Vagina (tissue), 2 donors: ENCODE measurements around the gene SFT2D3. TPM values are rescaled to one million over a fixed set of nuclear protein-coding genes. Genes with fewer than 3 reads are reported as not detected.

Experiments used
- DNase-seq, 2 donors: peaks; one replicate each; pipeline ENCODE4 v3.0.0-alpha.2; 2017; ENCODE audit errors: extremely low spot score in 2 of 2
- H3K27ac ChIP-seq: fragments of 200-600 bp; sonication (generic); one replicate; pipeline ENCODE4 v1.5.1; 2019
- H3K27me3 ChIP-seq: fragments of 200-600 bp; sonication (generic); one replicate; pipeline ENCODE4 v1.5.1; 2019
- H3K36me3 ChIP-seq, 2 donors: fragments of 200-600 bp; sonication (generic); one replicate each; pipeline ENCODE4 v1.5.1; 2017 to 2019
- H3K4me1 ChIP-seq: fragments of 200-600 bp; sonication (generic); one replicate; pipeline ENCODE4 v1.5.1; 2019
- H3K4me3 ChIP-seq, 2 donors: fragments of 200-600 bp; sonication (generic); 1 replicate in 1 of 2; 2 replicates in 1 of 2; pipeline ENCODE4 v1.5.1; 2016 to 2019
- H3K9me3 ChIP-seq: fragments of 200-600 bp; sonication (generic); one replicate; pipeline ENCODE4 v1.5.1; 2019
- CTCF ChIP-seq, 3 experiments: fragments of 450-650 bp in 2 of 3; fragments of 200-600 bp in 1 of 3; sonication (generic) in 1 of 3; IDR thresholded peaks; one replicate each; pipeline ENCODE4 v1.5.1; 2017 to 2019; ENCODE audit warnings: antibody characterized with exemption in 3 of 3, mild to moderate bottlenecking in 2 of 3, moderate library complexity in 2 of 3
- POLR2A ChIP-seq, 2 donors: fragments of 450-650 bp; IDR thresholded peaks; one replicate each; pipeline ENCODE4 v1.6.1; 2017; ENCODE audit warnings: antibody characterized with exemption in 2 of 2, mild to moderate bottlenecking in 2 of 2, moderate library complexity in 2 of 2
- POLR2AphosphoS5 ChIP-seq, 2 donors: sonication (generic); formaldehyde crosslinking; IDR thresholded peaks; one replicate each; pipeline ENCODE4 v1.9.0; 2017; ENCODE audit warnings: antibody characterized with exemption in 2 of 2, mild to moderate bottlenecking in 2 of 2, low read depth in 1 of 2; ENCODE audit not compliant: insufficient read depth in 1 of 2
- intact Hi-C: fragments of 100-400 bp; cut with DNase I; formaldehyde crosslinking; loops from one replicate; pipeline ENCODE4 v1.15.1; 2023
- total RNA-seq: library from RNA; depleted of rRNA; stranded (reverse); fragments of >200 nt; gene quantifications from one replicate; pipeline ENCODE4 v1.2.3, GENCODE V29; 2016

SFT2D3 gene
- total RNA-seq, 1 donor from 2014 or later, result 3.7 TPM

- DNase-seq, result no peak
- Histone ChIP-seq H3K27me3 (no peaks in the 10 kb centered on the region), H3K27ac (no peak overlapping the region), H3K4me3 (no peak overlapping the region), H3K4me1 (peaks cover 39% of the 10 kb centered on the region), H3K36me3 (peaks cover 0 to 4% of the 10 kb centered on the region in 2 donors), H3K9me3 (no peaks in the 10 kb centered on the region)
- no peak for TF ChIP-seq CTCF (IDR thresholded peaks at IDR 0.05)
- no peak for TF ChIP-seq POLR2AphosphoS5 (IDR thresholded peaks at IDR 0.05; ENCODE audit: insufficient read depth in 1 of 2, low read depth in 1 of 2)
- TF ChIP-seq POLR2A (IDR thresholded peaks at IDR 0.05), result no peak
- intact Hi-C loops, result loop anchor here (5.0 kb wide), 1 partner anchor 147 kb away; no protein-coding TSS in a partner anchor
These were observed 47.0 kb upstream of the SFT2D3 start for GRCh38 chr2:127654084-127654837.

GRCh38 chr2:127654838-127655175, 46.5 kb upstream of the SFT2D3 start:
- Histone ChIP-seq H3K36me3 (peaks cover 0 to 4% of the 10 kb centered on the region in 2 donors), H3K4me3 (no peak overlapping the region), H3K27me3 (no peaks in the 10 kb centered on the region), H3K27ac (no peak overlapping the region), H3K4me1 (peaks cover 39% of the 10 kb centered on the region), H3K9me3 (no peaks in the 10 kb centered on the region)
- intact Hi-C loops, result loop anchor here (5.0 kb wide), 1 partner anchor 148 kb away; no protein-coding TSS in a partner anchor
- TF ChIP-seq POLR2A (IDR thresholded peaks at IDR 0.05) (no peak), CTCF (IDR thresholded peaks at IDR 0.05) (no peak), POLR2AphosphoS5 (IDR thresholded peaks at IDR 0.05; ENCODE audit: insufficient read depth in 1 of 2, low read depth in 1 of 2) (no peak)
- DNase-seq, result no peak

- intact Hi-C loops, result no loop called here
- no peak for TF ChIP-seq POLR2A (IDR thresholded peaks at IDR 0.05)
- TF ChIP-seq POLR2AphosphoS5 (IDR thresholded peaks at IDR 0.05; ENCODE audit: insufficient read depth in 1 of 2, low read depth in 1 of 2), result no peak
- no peak for TF ChIP-seq CTCF (IDR thresholded peaks at IDR 0.05)
These were observed 45.9 kb upstream of the SFT2D3 start for GRCh38 chr2:127655209-127656073.

GRCh38 chr2:127656569-127657231, 44.6 kb upstream of the SFT2D3 start:
- H3K27me3 ChIP-seq, result no peaks in the 10 kb centered on the region
- intact Hi-C loops, result no loop called here
- peak overlapping the region; percentile 26 for H3K27ac ChIP-seq
- no peaks in the 10 kb centered on the region for H3K9me3 ChIP-seq
- TF ChIP-seq CTCF (IDR thresholded peaks at IDR 0.05), result no peak
- no peak for TF ChIP-seq POLR2AphosphoS5 (IDR thresholded peaks at IDR 0.05; ENCODE audit: insufficient read depth in 1 of 2, low read depth in 1 of 2)
- no peak for TF ChIP-seq POLR2A (IDR thresholded peaks at IDR 0.05)
- no peak overlapping the region for H3K4me3 ChIP-seq
- DNase-seq, result no peak
- H3K36me3 ChIP-seq, result no peaks in the 10 kb centered on the region
- peaks cover 39% of the 10 kb centered on the region for H3K4me1 ChIP-seq

More at GRCh38 chr2:127655209-127656073, 45.9 kb upstream of the SFT2D3 start:
- H3K27ac ChIP-seq, result peak overlapping the region; percentile 7
- H3K36me3 ChIP-seq, result peaks cover 0 to 4% of the 10 kb centered on the region in 2 donors
- DNase-seq, result no peak
- no peaks in the 10 kb centered on the region for H3K9me3 ChIP-seq
- H3K4me3 ChIP-seq, result no peak overlapping the region
- H3K4me1 ChIP-seq, result peaks cover 34% of the 10 kb centered on the region
- H3K27me3 ChIP-seq, result no peaks in the 10 kb centered on the region
